ENCODE data around the gene UBL4B. TPM values are rescaled to one million over a fixed set of nuclear protein-coding genes. Genes with fewer than 3 reads are reported as not detected.

Gene UBL4B
- total RNA-seq, 1 experiment from 2014 or later = not detected

GRCh38 chr1:110065841-110066240 lies 46.4 kb upstream of the UBL4B start:
- H3K4me3 Mint-ChIP-seq = no peak overlapping the region
- Histone ChIP-seq H2BK5ac (ENCODE audit: insufficient read length, low read length) (no peak overlapping the region), H3K4me1 (ENCODE audit: insufficient read depth, low read length) (no peaks in the 10 kb centered on the region; the same call in 1 of the 2 replicates), H3K9me3 (ENCODE audit: control insufficient read depth, low read depth, low read length) (no peaks in the 10 kb centered on the region), H2AFZ (ENCODE audit: low read length) (no peak overlapping the region), H3K14ac (ENCODE audit: insufficient read depth, low read length) (no peak overlapping the region), H3K79me2 (ENCODE audit: insufficient read depth, low read length) (no peaks in the 10 kb centered on the region), H2BK15ac (ENCODE audit: low read depth, low read length) (no peak overlapping the region), H3K79me1 (ENCODE audit: insufficient read depth, low read depth, low read length, poor library complexity, severe bottlenecking) (no peaks in the 10 kb centered on the region), H3K18ac (ENCODE audit: insufficient read length, low read depth, low read length) (no peak overlapping the region), H2BK12ac (ENCODE audit: insufficient read length, low read depth, low read length) (no peak overlapping the region), H3K23me2 (ENCODE audit: insufficient read length, low read depth, low read length, poor library complexity, severe bottlenecking) (peaks cover 7% of the 10 kb centered on the region), H2BK20ac (ENCODE audit: low read depth, low read length, poor library complexity, severe bottlenecking) (no peak overlapping the region), H4K20me1 (ENCODE audit: control insufficient read depth, insufficient read depth, insufficient read length) (peaks cover 4% of the 10 kb centered on the region), H2AK5ac (ENCODE audit: insufficient read length, low read length) (no peak overlapping the region), H3K56ac (ENCODE audit: insufficient read length, low read depth, low read length) (no peak overlapping the region), H3K9ac (ENCODE audit: extremely low read depth, insufficient read length, low read length) (no peak overlapping the region), H3K4ac (ENCODE audit: low read depth, low read length) (no peak overlapping the region), H4K91ac (ENCODE audit: insufficient read length, low read depth, low read length) (no peak overlapping the region), H2BK120ac (ENCODE audit: low read depth, low read length, poor library complexity, severe bottlenecking) (no peak overlapping the region), H3K4me2 (ENCODE audit: insufficient read depth, insufficient read length, low read length) (no peak overlapping the region), H4K5ac (ENCODE audit: insufficient read length, low read depth, low read length) (no peak overlapping the region), H3K23ac (ENCODE audit: insufficient read length, low read depth, low read length) (no peak overlapping the region), H4K8ac (replicated peaks; ENCODE audit: insufficient read length, low read depth, low read length) (no peak overlapping the region), H3K27ac (ENCODE audit: insufficient read length, low read depth, low read length) (no peak overlapping the region), H3K27me3 (ENCODE audit: insufficient read depth, low read length) (peaks cover 49% of the 10 kb centered on the region), H3T11ph (ENCODE audit: low read length) (no peak overlapping the region)
- H3K9me3 Mint-ChIP-seq = peaks cover 0 to 3% of the 10 kb centered on the region in 2 experiments; a peak in 1 of 5 replicates
- H3K36me3 Mint-ChIP-seq (ENCODE audit: insufficient read depth in 1 of 3, low read depth in 3 of 3) = peaks cover 3 to 4% (median 4%) of the 10 kb centered on the region in 3 experiments; a peak in 6 of 7 replicates
- no CpG with 5 or more reads among the region's 5 CpGs for WGBS (ENCODE audit: extremely low coverage, insufficient read length, low lambda C conversion rate)
- peaks cover 10 to 14% of the 10 kb centered on the region in 2 experiments for H3K4me1 Mint-ChIP-seq
- H3K27me3 Mint-ChIP-seq (ENCODE audit: low read depth) = peaks cover 70% of the 10 kb centered on the region
- no peak overlapping the region for H3K27ac Mint-ChIP-seq
- TF ChIP-seq CTCF (conservative IDR thresholded peaks at IDR 0.05) = no peak
- no peak for DNase-seq
